ENCODE measurements around the gene ARHGEF3. TPM values are rescaled to one million over a fixed set of nuclear protein-coding genes. Genes with fewer than 3 reads are reported as not detected.

ARHGEF3 gene
- total and polyA plus RNA-seq, 2 experiments from 2014 or later = 41.7 to 63.8 TPM

DNA sequence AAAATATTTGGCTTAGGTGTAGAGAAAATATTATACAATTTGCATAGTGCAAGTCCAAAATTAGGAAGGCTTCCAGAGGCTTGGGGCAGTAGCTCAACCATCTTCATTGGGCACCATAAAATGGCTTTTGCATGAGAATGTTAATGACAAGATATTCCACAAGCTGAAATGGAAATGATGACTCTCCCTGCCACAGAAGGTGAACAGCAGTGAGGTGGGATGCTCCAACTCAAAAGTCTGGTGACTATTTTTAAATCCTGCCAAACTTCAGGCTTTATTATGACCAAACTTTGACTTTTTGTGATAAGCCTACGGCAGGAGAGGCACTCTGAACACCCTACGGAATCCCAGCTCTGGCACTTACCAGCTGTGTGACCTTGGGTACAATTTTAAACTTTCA, 37.6 kb downstream of the ARHGEF3 start:
- H3K4me3 ChIP-seq = no peak overlapping the region
- H3K27ac ChIP-seq = no peak overlapping the region
- no peaks in the 10 kb centered on the region for H3K27me3 ChIP-seq
- no peaks in the 10 kb centered on the region for H3K9me2 ChIP-seq (replicated peaks; ENCODE audit: insufficient read depth)
- TF ChIP-seq, protein P1, sequence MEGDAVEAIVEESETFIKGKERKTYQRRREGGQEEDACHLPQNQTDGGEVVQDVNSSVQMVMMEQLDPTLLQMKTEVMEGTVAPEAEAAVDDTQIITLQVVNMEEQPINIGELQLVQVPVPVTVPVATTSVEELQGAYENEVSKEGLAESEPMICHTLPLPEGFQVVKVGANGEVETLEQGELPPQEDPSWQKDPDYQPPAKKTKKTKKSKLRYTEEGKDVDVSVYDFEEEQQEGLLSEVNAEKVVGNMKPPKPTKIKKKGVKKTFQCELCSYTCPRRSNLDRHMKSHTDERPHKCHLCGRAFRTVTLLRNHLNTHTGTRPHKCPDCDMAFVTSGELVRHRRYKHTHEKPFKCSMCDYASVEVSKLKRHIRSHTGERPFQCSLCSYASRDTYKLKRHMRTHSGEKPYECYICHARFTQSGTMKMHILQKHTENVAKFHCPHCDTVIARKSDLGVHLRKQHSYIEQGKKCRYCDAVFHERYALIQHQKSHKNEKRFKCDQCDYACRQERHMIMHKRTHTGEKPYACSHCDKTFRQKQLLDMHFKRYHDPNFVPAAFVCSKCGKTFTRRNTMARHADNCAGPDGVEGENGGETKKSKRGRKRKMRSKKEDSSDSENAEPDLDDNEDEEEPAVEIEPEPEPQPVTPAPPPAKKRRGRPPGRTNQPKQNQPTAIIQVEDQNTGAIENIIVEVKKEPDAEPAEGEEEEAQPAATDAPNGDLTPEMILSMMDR (IDR thresholded peaks at IDR 0.05; ENCODE audit: poor library complexity) = no peak
- peaks cover 83% of the 10 kb centered on the region for H3K79me2 ChIP-seq
- WGBS (ENCODE audit: low lambda C conversion rate, missing lambda C conversion rate) = 81% methylated on average over 2 of the region's 2 CpGs
- H3K4me2 ChIP-seq = no peak overlapping the region
- H4K20me1 ChIP-seq (ENCODE audit: insufficient read depth, poor library complexity, severe bottlenecking) = peaks cover 30% of the 10 kb centered on the region
- H2AFZ ChIP-seq = no peak overlapping the region
- H3K9me3 ChIP-seq (ENCODE audit: low read depth) = no peaks in the 10 kb centered on the region
- H3K36me3 ChIP-seq (replicated peaks; ENCODE audit: insufficient read depth, low read depth) = no peaks in the 10 kb centered on the region
- peaks cover 4% of the 10 kb centered on the region for H3K4me1 ChIP-seq (ENCODE audit: insufficient read depth)
- DNase-seq (ENCODE audit: low spot score) = no peak

DNA sequence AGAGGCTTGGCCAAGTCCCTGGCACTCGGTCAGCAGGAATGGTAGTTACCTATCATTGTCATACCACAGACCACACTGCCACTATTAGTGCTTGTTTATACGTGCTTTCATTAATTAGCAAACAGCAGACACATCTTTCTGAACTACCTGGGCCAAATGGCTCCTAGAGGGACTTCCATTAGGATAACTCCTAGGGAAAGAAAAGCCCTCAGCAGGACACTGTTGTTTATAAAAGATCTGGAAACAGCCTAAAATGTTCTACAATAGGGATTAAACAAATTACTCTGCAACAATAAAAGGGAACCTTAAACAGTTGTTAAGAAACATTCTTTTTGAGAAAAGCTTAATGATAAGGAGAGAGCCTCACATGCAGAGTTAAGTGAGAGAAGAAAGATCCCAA, 38.5 kb downstream of the ARHGEF3 start:
- H3K4me2 ChIP-seq = no peak overlapping the region
- 60% methylated on average over 2 of the region's 2 CpGs for WGBS (ENCODE audit: low lambda C conversion rate, missing lambda C conversion rate)

DNA sequence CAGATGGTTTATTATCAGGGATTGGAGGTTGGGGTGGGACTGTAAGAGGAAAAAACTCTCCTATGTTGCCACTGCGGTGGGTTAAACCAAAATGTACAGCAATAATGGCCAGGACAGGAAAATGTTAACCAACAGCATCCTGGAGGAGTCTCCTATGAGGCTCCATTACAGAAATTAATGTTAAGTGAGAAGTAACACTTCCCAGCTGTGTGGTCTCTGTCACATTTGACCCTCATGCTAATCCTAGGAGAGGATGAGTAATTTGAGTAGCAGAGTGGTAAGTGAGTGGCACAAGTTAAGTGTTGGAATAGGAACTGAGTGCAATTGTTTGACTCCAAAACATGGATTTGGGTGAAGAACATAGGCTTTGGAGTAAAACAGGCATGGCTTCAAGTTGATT, 39.0 kb downstream of the ARHGEF3 start:
- no peak for DNase-seq (ENCODE audit: low spot score)
- H3K4me2 ChIP-seq = no peak overlapping the region
- no peaks in the 10 kb centered on the region for H3K9me2 ChIP-seq (replicated peaks; ENCODE audit: insufficient read depth)
- WGBS (ENCODE audit: low lambda C conversion rate, missing lambda C conversion rate) = 89% methylated on average over 1 of the region's 1 CpG
- H3K79me2 ChIP-seq = peaks cover 76% of the 10 kb centered on the region
- no peaks in the 10 kb centered on the region for H3K36me3 ChIP-seq (replicated peaks; ENCODE audit: insufficient read depth, low read depth)
- TF ChIP-seq EZH2phosphoT487 (IDR thresholded peaks at IDR 0.05; ENCODE audit: low read depth, severe bottlenecking, unreplicated experiment) = no peak
- TF ChIP-seq EZH2 (IDR thresholded peaks at IDR 0.05; ENCODE audit: borderline replicate concordance) = no peak
- TF ChIP-seq, protein P1 (IDR thresholded peaks at IDR 0.05; ENCODE audit: poor library complexity) = no peak
- no peaks in the 10 kb centered on the region for H3K9me3 ChIP-seq (ENCODE audit: low read depth)
- no peak overlapping the region for H3K27ac ChIP-seq
- H4K20me1 ChIP-seq (ENCODE audit: insufficient read depth, poor library complexity, severe bottlenecking) = peaks cover 34% of the 10 kb centered on the region
- H3K4me3 ChIP-seq = no peak overlapping the region
- H3K4me1 ChIP-seq (ENCODE audit: insufficient read depth) = peaks cover 11% of the 10 kb centered on the region
- H3K27me3 ChIP-seq = no peaks in the 10 kb centered on the region
- no peak overlapping the region for H2AFZ ChIP-seq

More for the DNA sequence above, 38.5 kb downstream of the ARHGEF3 start:
- TF ChIP-seq EZH2 (IDR thresholded peaks at IDR 0.05; ENCODE audit: borderline replicate concordance) (no peak), EZH2phosphoT487 (IDR thresholded peaks at IDR 0.05; ENCODE audit: low read depth, severe bottlenecking, unreplicated experiment) (no peak)
- TF ChIP-seq, protein P1 (IDR thresholded peaks at IDR 0.05; ENCODE audit: poor library complexity) = no peak
- Histone ChIP-seq H4K20me1 (ENCODE audit: insufficient read depth, poor library complexity, severe bottlenecking) (peaks cover 32% of the 10 kb centered on the region), H3K4me1 (ENCODE audit: insufficient read depth) (peaks cover 7% of the 10 kb centered on the region), H3K9me2 (replicated peaks; ENCODE audit: insufficient read depth) (no peaks in the 10 kb centered on the region), H3K9me3 (ENCODE audit: low read depth) (no peaks in the 10 kb centered on the region), H3K27ac (no peak overlapping the region), H3K36me3 (replicated peaks; ENCODE audit: insufficient read depth, low read depth) (no peaks in the 10 kb centered on the region), H3K4me3 (no peak overlapping the region), H2AFZ (no peak overlapping the region), H3K79me2 (peaks cover 77% of the 10 kb centered on the region), H3K27me3 (no peaks in the 10 kb centered on the region)
- DNase-seq (ENCODE audit: low spot score) = no peak
